Prostate gland (tissue), 2 donors: ENCODE data around the gene LYRM2. TPM values are rescaled to one million over a fixed set of nuclear protein-coding genes. Genes with fewer than 3 reads are reported as not detected.

Source experiments
- DNase-seq: peaks from one replicate; pipeline ENCODE4 v3.0.0-alpha.2; 2019; ENCODE audit warnings: low spot score
- H3K27ac ChIP-seq, 2 donors: fragments of 200-600 bp; sonication (generic); 2 replicates each; pipeline ENCODE4 v1.5.1; 2017 to 2019
- H3K27me3 ChIP-seq: fragments of 200-600 bp; sonication (generic); replicated peaks from 2 replicates; pipeline ENCODE4 v1.5.1; 2019; ENCODE audit not compliant: insufficient read depth
- H3K36me3 ChIP-seq, 2 donors: fragments of 200-600 bp; sonication (generic); 1 replicate in 1 of 2; 2 replicates in 1 of 2; pipeline versions ENCODE4 v1.5.1 to v1.8.1; 2017 to 2019
- H3K4me1 ChIP-seq: fragments of 200-600 bp; sonication (generic); replicated peaks from 2 replicates; pipeline ENCODE4 v1.5.1; 2019
- H3K4me3 ChIP-seq, 2 donors: fragments of 200-600 bp; sonication (generic); 2 replicates each; pipeline ENCODE4 v1.5.1; 2017 to 2019
- H3K9me3 ChIP-seq: fragments of 200-600 bp; sonication (generic); 2 replicates; pipeline ENCODE4 v1.5.1; 2017
- CTCF ChIP-seq, 4 experiments: fragments of 200-600 bp in 2 of 4; fragments of 450-650 bp in 2 of 4; sonication (generic) in 2 of 4; IDR thresholded peaks; 1 replicate in 3 of 4; 2 replicates in 1 of 4; pipeline ENCODE4 v1.5.1; 2016 to 2019; ENCODE audit warnings: antibody characterized with exemption in 4 of 4, mild to moderate bottlenecking in 2 of 4, moderate library complexity in 2 of 4
- POLR2A ChIP-seq: fragments of 450-650 bp; IDR thresholded peaks from one replicate; pipeline ENCODE4 v1.6.1; 2016; ENCODE audit warnings: antibody characterized with exemption, mild to moderate bottlenecking
- POLR2AphosphoS5 ChIP-seq: sonication (generic); formaldehyde crosslinking; IDR thresholded peaks from one replicate; pipeline ENCODE4 v1.6.1; 2017; ENCODE audit warnings: antibody characterized with exemption
- WGBS: methylation state at CpG from one replicate; pipeline ENCODE4 v1.1.5; 2018; 5-methylcytosine and 5-hydroxymethylcytosine counted together
- intact Hi-C: fragments of 100-400 bp; cut with DNase I; formaldehyde crosslinking; loops from one replicate; pipeline ENCODE4 v1.14.2; 2022
- total RNA-seq, 2 donors: library from RNA; depleted of rRNA; stranded (reverse); fragments of >200 nt; gene quantifications; one replicate each; pipeline ENCODE4 v1.1.0, GENCODE V29; 2016

Gene LYRM2
- total RNA-seq, 2 donors from 2014 or later = 21.3 to 25.7 TPM

- H3K27me3 ChIP-seq = no peaks in the 10 kb centered on the region
Measured at GRCh38 chr6:89596056-89596455, 42.5 kb downstream of the LYRM2 start.

GRCh38 chr6:89591745-89592144 lies 46.8 kb downstream of the LYRM2 start:
- Histone ChIP-seq H3K9me3 (no peaks in the 10 kb centered on the region), H3K4me3 (no peak overlapping the region), H3K36me3 (no peaks in the 10 kb centered on the region), H3K27ac (no peak overlapping the region), H3K27me3 (no peaks in the 10 kb centered on the region), H3K4me1 (no peaks in the 10 kb centered on the region)
- DNase-seq = no peak
- 90% methylated on average over 4 of the region's 4 CpGs for WGBS
- TF ChIP-seq POLR2A (no peak), CTCF (IDR thresholded peaks at IDR 0.05) (no peak), POLR2AphosphoS5 (no peak)
- intact Hi-C loops = no loop called here

More at GRCh38 chr6:89596056-89596455, 42.5 kb downstream of the LYRM2 start:
- no peak overlapping the region for H3K4me3 ChIP-seq
- intact Hi-C loops = no loop called here
- TF ChIP-seq POLR2AphosphoS5 = no peak
- H3K36me3 ChIP-seq = no peaks in the 10 kb centered on the region
- no peak for DNase-seq
- 91% methylated on average over 2 of the region's 2 CpGs for WGBS
- H3K27ac ChIP-seq = no peak overlapping the region
- no peaks in the 10 kb centered on the region for H3K9me3 ChIP-seq
- H3K4me1 ChIP-seq = no peaks in the 10 kb centered on the region

GRCh38 chr6:89590133-89590532 lies 48.4 kb downstream of the LYRM2 start:
- Histone ChIP-seq H3K9me3 (no peaks in the 10 kb centered on the region), H3K27ac (no peak overlapping the region), H3K4me3 (no peak overlapping the region), H3K27me3 (no peaks in the 10 kb centered on the region), H3K36me3 (no peaks in the 10 kb centered on the region), H3K4me1 (no peaks in the 10 kb centered on the region)
- intact Hi-C loops = no loop called here
- DNase-seq = no peak
- WGBS = 79% methylated on average over 2 of the region's 2 CpGs
- TF ChIP-seq POLR2AphosphoS5 = no peak
- no peak for TF ChIP-seq POLR2A
- TF ChIP-seq CTCF (IDR thresholded peaks at IDR 0.05) = no peak

- 67% methylated on average over 7 of the region's 7 CpGs for WGBS
- Histone ChIP-seq H3K4me1 (no peaks in the 10 kb centered on the region), H3K36me3 (no peaks in the 10 kb centered on the region), H3K27me3 (no peaks in the 10 kb centered on the region), H3K27ac (no peak overlapping the region), H3K4me3 (no peak overlapping the region), H3K9me3 (no peaks in the 10 kb centered on the region)
- intact Hi-C loops = no loop called here
- TF ChIP-seq POLR2AphosphoS5 (no peak), CTCF (IDR thresholded peaks at IDR 0.05) (no peak), POLR2A (no peak)
- no peak for DNase-seq
Measured at GRCh38 chr6:89589297-89590025, 49.1 kb downstream of the LYRM2 start.

- WGBS = 72% methylated on average over 1 of the region's 1 CpG
- Histone ChIP-seq H3K36me3 (no peaks in the 10 kb centered on the region), H3K4me1 (no peaks in the 10 kb centered on the region), H3K27ac (no peak overlapping the region), H3K27me3 (no peaks in the 10 kb centered on the region), H3K4me3 (no peak overlapping the region), H3K9me3 (no peaks in the 10 kb centered on the region)
- intact Hi-C loops = no loop called here
- DNase-seq = no peak
- TF ChIP-seq CTCF (IDR thresholded peaks at IDR 0.05) = no peak
- no peak for TF ChIP-seq POLR2AphosphoS5
- no peak for TF ChIP-seq POLR2A
Measured at GRCh38 chr6:89585154-89585553, 53.4 kb downstream of the LYRM2 start.
